M059J (cell line): ENCODE data around the gene HOXB5. TPM values are rescaled to one million over a fixed set of nuclear protein-coding genes. Genes with fewer than 3 reads are reported as not detected.
A peak's percentile ranks its signal among the peaks of the same experiment; 100 is the strongest.

Experiments
- DNase-seq: peaks from one replicate; pipeline ENCODE4 v3.0.0-alpha.2; 2012; ENCODE audit warnings: low read depth
- total RNA-seq: library from RNA; depleted of rRNA; stranded (reverse); fragments of >200 nt; shearing (Covaris generic); gene quantifications from 2 replicates; pipeline ENCODE4 v1.2.3, GENCODE V29; 2014

Gene HOXB5
- total RNA-seq, 1 experiment from 2014 or later = 0.37 TPM

DNA sequence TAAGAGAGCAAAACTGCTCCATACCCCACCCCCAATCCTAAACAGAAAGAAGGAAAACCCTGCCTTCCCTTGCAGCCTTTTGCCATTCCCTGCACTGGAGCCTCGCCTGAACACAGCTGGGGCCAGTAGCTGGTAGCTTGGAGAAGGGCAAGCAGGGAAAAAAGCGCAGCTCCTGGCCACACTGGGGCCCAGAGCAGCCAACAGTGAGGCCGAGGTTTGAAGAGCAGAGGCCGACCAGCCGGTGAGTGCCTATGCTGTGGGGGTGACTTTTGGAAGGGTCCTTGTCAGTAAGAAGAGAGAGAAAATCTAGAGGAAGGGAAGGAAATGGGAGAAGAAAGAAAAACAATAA, 35.8 kb upstream of the HOXB5 start:
- no peak for DNase-seq

DNA sequence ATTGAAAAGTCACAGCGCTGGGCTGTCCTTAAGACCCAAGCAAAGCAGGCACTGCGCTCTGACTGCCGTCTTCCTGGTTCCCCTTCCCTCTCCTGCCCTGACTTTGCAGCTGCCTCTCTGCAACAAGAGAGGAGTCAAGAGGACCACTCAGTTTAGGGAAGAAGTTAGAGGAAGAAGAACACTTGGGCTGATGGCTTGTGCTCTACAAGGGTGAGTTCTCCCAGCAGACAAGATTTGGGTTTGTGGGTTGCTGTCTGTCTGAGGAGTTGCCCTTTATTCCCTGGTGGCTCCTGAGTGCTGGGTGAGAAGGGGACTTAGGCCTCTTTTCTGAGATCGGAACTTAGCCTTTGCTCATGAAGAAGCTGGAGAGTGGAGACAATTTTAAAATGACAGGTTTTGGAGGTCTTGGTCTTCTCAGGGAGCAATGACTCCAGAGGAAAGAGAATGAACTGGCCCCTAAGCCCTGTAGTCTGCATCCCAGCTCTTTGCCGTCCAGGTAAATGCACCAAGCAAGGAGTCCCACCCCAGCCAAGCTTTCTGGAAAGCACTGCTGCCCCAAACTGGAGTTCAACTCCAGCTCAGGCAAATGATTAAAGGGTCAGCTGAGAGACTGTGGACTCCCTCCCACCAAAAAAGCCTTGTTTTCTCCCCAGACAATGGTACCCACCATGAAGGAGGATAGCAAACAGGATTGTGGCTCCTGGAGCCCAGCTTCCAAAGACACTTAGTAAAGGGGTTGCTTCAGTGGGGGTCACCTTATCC, 35.3 kb upstream of the HOXB5 start:
- DNase-seq = no peak

DNA sequence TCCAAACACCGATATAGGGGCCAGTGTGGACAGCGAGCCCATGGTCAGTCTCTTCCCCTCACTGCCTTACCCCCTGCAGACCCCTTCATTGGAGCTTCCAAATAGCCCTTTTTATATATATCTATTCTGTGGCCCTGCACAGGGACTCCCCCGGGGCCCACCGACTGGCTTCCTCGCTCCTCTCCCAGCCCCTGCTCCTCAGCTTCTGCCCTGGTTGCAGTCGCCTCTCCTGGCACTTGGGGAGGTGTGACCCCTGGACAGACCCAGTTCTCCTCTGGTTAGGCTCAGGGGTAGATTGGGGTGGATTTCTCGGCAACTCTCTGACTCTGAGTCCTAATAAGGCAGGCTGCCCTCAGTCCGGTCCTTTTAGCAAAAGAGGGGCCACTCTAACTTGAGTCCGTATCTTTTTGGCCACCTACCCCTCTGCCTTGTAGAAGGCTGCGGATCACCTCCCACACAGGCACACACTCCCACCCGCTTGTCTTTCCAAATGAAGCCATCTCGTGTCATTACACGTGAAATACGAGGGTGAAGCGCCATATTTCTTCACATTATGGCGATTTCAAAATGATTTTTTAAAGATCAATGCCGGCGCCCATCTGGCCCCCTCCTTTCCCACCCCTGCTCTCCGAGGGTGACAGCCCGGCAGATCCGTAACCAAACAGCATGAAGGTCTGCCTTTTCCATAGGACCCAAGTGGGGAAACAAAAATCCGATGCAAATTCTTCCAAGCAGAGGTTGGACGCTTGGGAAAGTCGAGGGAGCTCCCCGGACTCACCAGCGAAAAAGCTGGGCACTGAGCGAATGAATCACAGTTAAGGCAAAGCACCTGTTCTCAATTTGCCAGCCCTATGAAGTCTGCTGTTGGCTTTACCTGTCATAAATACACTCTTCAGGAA, 34.3 kb upstream of the HOXB5 start:
- DNase-seq = no peak

DNA sequence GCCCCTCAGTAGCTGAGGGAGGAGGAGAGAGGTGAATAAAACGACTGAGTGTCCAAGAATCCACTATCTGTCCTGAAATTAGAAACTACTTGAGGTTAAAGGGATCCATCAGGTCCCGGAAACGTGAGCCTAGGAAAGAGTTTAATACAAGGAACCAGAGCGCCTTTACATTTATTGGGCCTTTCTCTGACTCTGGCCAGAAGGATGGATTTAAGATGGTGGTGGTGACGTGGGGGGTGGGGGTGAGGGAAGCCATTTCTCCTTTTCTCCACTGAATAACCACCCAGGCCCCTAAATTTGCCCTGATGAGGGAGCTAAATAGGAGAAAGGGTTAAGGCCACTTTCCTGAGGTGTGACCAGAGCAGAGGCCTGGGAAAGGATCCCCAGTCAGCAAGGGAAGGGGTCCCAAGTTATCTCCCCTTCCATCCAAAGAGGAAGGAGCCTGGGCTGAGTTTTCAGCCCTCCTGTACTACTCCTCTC, 33.6 kb upstream of the HOXB5 start:
- no peak for DNase-seq

DNA sequence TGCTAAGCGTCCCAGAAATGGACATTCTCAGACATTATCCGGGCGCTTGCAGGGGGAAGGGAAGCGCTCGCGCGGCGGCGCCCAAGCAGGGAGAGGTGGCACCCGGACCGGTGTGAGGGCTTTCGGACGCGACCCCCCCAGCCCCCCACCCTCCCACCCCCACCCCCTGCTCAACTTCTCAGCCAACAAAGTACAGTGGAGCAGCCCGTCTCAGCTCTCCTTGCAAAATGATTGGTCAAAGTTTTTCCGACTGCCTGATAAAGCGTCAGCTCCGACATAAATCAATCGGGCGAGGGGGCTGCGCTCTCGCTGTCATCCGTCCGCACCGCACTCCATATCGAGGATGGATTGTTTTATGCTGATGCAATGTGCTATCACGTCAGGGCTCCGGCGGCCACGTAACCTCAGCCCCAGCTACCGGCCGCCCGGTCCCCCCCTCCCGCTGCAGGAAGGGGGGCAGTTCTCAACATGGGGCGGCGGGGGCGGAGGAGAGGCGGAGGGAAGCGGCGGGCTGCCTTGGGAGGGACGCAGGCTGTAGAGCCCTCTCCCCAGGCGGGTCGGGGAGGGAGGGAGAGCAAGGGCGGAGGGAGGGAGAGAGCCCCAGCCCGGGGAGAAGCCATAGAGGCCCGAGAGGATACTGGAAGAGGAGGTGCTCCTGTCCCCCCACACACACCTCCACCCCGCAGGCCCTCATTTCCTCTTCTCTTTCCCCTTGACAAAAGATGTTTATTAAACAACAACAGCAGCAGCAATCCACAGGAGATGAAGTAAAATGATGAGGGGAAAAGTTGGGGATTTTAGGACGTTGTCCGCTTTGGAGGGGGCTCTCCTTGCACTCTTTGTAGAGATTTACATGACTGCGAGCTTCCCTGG, 32.9 kb upstream of the HOXB5 start, which contains the start of gene HOXB9:
Gene HOXB9, minus strand, starts transcription at position 114 of the 873 bp plus-strand sequence. Its CDS starts 89 bp downstream, at position 25.
- peak; percentile 85 for DNase-seq

DNA sequence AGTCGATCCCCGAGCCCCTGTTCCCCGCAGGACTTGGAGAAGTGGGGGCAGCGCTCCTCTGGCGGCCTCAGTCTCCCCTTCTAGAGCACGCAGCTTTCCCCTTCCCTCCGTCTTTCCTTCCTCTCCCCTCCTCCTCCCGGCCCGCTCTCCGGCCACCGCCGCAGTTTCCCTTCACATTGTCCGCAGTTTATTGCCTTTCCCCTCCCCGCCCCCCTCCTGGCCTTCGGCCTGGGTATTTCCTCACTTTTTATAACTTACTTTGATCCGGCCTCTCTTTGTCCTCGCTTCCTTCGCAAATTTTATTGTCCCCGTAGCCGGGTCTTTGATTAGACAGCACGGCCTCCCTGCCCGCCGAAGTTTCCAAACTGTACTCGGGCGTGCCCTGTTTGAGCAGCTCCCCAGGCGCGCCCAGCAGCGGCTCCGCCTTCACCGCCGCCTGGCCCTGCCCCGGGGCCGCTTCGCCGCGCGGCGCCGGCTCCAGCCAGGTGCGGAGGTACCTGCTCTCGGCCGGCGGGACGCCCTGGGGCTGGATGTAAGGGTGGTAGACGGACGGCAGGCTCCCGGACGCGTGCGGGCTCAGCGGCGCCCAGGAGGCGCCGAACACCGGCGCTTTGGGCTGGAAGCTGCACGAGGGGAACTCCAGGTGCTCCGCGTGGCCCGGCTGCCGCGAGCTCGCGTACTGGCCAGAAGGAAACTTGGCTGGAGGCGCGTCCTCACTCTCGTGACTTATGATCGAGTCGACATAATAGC, 32.1 kb upstream of the HOXB5 start:
- peak; percentile 71 for DNase-seq

DNA sequence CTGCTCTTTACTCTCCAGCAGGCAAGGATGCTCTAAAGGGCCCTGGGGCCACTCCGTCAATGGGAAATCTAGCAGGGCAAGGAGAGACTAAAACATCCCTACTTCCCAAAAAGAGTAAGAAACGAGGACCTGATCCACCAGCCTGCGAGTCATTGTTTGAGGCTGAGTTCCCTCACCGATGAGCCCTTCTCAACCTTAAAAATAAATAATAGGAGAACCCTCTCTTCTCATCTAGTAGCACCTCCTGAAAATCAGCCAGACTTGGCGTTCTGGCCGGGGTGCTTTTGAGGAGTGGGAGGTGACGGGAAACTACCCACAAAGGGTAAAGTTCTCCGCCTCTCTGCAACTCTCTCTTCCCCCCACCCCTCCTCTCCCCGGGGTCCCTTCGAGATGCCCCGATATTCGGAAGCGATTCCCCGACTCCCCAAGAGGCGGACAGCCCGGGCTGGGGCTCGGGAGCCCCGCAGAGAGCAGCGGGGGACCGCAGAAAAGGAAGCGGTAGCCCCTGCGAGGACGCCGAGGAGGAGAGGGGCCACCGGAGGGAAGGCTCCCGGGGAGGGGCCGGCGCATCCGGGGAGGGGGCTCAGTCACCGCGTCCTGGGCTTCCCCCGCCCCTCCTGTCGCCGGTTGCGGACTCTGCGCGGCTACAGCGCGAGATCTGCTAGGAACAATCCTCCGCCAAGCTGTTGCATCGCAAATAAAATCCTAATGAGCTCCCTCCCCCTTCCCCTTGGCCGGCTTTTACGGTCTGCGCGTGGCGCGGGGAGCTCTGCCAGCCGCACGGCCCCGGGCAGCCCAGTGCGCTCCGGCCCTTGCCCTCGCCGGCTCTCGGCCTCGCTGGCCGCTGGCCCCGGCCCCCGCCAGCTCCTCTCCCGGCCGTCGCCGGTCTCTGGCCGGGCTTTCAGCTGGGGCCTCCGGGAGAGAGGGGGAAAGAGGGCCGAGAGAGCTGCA, 31.2 kb upstream of the HOXB5 start:
- peak; percentile 56 for DNase-seq

DNA sequence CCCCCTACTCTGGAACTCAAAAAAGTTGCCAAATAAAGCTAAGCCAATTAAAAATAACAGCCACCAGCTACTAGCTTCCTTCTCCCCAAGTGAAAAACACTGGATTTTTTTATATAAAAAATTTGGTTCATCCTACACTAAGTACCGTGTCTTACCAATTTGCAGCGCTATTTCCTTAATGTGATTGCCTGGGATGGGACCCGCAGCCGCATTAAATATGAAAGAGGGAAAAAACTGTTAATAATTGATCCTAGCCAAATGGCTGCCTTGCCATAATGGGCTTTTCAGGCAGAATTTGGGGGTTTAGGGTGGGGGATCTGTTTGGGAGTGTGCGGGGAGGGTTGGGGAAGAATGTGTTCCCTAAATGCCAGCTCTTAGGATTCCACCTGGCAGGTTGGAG, 30.5 kb upstream of the HOXB5 start:
- no peak for DNase-seq

DNA sequence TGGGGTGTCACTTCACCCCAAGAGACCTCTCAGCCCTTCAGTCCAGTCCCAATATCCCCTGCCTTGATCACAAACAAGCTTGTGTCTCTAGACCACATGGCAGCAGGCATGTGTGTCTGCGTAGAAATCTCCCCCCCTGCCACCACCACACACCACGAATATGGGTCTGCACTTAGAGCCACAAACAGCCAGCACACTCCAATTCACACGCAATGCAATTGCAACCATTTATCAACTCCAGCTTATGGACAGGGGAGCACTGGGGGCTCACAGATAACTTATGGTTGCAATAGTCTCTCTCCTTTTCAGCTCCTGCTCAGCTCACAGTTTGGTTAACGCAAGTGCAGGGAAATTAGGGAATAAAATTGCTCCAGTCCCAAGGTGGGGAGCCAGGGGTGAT, 30.0 kb upstream of the HOXB5 start:
- no peak for DNase-seq

DNA sequence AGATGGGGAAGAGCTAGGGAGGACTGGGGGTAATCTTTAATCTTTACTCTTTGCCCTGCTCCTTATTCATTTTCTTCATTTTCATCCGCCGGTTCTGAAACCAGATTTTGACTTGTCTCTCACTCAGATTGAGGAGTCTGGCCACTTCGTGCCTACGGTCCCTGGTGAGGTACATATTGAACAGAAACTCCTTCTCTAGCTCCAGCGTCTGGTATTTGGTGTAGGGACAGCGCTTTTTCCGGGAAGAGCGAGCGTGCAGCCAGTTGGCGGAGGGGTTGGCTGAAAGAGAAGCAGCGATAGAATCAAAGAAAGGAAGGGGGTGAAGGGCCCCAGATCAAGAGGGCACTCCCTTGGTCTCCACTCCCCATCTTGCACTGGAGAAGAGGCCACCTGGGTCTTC, 29.3 kb upstream of the HOXB5 start:
- no peak for DNase-seq

DNA sequence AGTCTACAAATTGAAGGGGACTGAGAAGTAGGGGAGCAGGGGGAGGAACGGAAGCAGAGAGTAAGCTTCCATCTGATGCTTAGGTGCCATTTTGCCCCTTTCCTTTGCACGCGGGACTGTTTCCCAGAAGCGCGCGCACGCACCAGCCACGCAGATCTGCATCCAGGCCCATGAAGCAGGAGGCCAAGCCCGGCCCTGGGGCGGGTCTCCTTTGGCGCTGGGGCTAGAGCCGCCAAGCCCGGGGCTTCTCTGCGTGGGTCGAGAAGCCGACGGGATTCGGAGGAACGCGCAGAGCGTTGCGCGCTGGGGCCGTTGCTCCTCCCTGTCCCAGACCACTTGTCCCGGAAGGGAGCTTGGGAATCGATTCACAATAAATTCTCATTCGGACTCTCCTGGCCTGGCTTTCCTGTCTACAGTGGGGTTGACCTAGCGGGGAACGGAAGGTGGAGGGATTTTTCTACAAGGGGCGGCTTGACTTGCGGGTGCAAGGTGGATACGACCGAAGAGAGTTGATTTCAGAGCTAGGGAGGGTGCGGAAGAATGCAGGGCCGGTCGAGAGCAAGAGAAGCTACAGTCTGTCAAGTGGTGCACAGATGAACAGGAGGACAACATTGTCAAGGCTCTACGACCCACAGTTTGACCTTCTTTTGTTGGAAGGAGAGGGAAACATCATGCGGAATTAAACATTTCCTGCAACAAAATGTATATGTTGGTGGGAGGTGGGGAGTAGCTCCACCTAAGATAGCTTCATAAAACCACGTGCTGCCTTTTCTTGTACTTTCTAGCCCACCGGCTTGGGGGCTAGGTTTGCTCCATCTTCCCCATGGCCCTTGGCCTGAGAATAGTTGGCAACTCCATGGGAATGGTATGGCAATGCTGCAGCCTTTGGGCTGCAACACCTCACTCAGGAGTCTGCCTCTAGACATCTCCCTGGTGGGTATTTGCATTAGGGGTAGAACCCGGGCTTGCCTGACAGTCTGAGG, 28.1 kb upstream of the HOXB5 start:
- no peak for DNase-seq

DNA sequence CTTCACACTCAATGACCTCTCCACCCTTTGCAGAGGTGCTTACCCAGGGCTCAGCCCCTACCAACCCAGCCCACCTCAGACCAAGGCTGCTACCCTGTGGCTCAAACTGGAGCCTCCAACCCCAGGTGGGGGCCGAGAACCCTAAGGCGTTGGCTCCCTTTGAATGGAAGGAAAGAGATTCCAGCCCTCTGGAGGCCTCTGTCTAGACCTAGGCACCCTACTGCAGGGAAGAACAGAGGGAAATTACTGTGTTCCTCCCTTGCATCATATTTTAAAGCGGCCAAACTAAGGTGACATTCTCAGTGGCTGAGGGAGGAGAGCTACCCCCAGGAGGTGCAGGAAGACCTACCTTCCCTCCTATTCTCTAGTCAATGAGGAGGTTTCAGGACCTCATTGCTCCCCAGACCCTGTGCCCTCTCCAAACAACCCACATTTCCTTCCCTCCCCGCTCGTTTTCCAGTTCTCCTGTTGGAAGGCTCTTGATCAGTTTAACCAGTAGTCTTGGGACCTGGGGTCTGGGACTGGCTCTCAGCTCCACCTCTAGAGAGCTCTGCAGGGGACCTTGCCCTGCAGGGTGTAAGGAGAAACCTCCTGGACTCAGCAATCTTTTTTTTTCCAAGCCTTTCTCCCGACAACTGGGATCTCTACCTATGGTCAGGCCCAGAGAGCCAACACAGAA, 27.0 kb upstream of the HOXB5 start:
- peak; percentile 12 for DNase-seq

DNA sequence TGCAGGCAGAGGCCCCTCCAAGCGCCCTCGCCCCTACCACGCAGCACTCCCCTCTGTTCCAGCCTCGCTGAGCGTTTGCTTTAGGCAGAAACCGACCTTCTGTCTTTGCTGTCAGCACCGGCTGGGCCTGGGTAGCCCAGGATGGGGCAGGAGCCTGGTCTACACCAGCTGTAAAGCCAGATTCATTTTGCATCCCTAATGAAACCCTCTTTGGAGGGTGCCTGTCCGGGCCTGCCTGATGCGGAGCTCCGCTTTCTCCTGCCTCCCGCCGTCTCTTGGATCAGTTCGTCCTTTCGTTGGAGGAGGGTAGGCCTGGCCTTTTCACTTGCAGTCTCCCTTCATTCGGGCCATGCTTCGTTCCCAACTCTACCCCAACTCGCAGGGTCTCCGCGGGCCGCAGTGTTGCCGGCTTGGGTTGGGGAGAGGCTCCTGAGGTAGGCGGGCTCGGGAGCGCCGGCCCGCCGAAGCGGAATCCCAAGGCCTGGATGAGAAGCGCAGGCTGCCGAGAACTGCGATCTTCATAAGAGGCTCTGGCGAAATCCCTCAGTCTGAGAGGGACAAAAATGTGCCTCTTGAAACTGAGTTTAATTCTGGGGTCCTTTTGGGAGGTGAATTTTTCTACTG, 26.4 kb upstream of the HOXB5 start:
- no peak for DNase-seq

DNA sequence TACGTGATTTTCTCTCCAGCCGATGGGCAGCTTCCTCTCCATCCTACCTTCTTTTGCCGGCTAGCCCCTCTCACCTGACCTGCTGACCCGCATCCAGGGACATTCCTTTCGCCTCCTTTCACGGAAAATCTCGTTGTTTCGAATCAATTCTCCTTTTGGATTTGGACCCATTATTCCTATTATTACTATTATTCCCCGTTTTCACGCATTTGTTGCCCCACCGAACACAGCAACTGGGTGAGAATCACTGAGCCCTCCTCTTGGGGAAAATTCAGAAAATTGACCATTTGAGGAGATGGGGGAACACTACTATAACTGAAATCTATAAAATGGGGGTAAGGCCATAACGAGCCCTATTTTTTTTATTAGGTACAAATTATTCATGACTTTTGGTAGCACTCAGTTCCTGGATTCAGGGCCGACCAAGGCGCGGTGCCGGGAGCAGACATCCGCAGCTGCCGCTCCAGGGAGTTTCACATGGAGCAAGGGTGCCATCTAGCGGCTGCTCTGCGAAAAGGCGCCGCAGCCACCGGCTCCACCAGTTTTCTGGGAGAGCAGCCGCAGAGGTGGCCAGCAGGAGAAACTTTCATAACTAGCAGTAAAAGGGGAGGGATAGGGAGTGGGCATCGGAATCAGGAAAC, 24.8 kb upstream of the HOXB5 start:
- peak; percentile 83 for DNase-seq

DNA sequence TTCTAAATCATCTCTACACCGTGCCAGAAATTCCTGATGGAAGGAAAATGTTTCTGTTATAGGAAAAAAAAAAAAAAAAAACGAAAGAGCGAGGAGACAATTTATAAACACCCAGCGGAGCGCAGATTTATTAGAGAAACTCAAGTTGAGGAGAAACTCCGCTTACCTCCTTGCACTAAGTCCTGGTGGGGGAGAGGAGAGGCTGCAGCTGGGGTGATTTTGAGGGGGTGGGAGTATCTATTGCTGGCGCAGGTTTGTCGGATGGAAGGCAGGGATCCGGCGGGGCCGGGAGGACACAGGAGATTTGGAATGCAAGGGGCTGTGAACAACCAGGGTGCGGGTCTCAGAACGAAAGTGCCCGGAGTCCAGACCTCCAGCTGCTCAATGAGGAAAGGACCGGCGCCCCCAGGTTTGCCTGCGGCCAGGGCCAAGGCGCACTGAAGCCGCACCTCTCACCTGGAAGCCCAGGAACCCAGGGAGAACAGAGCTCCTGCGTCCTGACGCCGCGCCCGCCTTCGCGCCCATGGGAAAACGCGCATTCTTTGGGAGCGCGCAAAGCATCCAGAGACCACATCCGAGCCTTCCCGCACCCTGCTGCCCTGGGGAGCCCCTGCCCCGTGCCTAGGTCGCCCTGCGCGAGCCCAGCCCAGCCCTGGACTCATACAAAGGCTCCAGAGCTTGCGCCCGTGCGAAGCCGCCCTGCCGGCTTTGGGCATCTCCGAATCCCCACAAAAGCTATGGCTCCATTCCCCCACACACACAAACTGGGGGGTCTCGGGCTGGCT, 24.1 kb upstream of the HOXB5 start:
- peak; percentile 24 for DNase-seq

DNA sequence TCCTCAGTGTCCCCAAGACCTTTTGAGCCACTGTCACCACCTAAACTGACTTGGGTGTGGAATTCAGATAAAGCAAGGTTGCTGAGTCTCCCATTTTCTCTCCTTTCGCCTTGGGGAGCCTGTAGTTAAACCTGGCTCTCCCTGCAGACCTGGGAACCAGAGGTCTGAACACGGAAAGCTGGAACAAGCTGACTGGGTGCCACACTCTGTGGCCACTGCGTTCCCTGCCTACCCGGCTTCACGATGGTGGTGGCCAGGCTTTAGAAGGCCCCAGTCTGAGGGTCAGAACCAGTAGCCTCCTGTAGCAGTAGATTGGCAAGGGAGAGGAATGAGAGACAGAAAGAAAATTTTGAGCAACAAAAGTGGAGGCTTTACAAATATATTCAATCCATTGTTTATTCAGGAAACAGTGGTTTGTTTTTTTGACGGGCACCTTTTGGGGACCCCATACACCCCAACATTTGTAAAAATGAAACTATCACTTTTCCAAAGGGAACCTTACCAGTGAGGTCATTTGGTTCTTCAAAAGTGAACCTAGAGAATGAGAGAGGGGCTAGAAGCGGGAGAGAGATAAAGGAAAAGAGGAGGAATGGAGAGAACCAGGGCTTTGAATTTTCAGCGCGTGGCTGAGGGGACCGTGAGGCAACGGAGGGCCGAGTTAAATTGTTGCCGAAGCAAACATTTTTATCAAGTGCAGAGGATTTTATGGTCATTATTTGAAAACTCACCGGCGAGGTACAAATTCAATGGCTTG, 23.3 kb upstream of the HOXB5 start:
- no peak for DNase-seq
